ENCODE measurements around the gene LMAN1L. TPM values are rescaled to one million over a fixed set of nuclear protein-coding genes. Genes with fewer than 3 reads are reported as not detected.

The LMAN1L gene
- total RNA-seq, 3 donors from 2014 or later, result 0.32 to 0.60 (median 0.55) TPM

GRCh38 chr15:74775894-74776293, 36.7 kb upstream of the LMAN1L start:
- DNase-seq, result no peak
- intact Hi-C loops (cut with DNase I, micrococcal nuclease), result loop anchor here in 1 of 2 donors (5.0 kb wide), 1 partner anchor 171 kb away; no protein-coding TSS in a partner anchor
- Histone ChIP-seq H3K36me3 (ENCODE audit: low read depth) (no peaks in the 10 kb centered on the region), H3K4me1 (ENCODE audit: low read depth) (peaks cover 52% of the 10 kb centered on the region), H3K4me3 (no peak overlapping the region), H3K9me3 (no peaks in the 10 kb centered on the region)
- TF ChIP-seq CTCF (IDR thresholded peaks at IDR 0.05), result no peak
- ATAC-seq, result no peak

DNA sequence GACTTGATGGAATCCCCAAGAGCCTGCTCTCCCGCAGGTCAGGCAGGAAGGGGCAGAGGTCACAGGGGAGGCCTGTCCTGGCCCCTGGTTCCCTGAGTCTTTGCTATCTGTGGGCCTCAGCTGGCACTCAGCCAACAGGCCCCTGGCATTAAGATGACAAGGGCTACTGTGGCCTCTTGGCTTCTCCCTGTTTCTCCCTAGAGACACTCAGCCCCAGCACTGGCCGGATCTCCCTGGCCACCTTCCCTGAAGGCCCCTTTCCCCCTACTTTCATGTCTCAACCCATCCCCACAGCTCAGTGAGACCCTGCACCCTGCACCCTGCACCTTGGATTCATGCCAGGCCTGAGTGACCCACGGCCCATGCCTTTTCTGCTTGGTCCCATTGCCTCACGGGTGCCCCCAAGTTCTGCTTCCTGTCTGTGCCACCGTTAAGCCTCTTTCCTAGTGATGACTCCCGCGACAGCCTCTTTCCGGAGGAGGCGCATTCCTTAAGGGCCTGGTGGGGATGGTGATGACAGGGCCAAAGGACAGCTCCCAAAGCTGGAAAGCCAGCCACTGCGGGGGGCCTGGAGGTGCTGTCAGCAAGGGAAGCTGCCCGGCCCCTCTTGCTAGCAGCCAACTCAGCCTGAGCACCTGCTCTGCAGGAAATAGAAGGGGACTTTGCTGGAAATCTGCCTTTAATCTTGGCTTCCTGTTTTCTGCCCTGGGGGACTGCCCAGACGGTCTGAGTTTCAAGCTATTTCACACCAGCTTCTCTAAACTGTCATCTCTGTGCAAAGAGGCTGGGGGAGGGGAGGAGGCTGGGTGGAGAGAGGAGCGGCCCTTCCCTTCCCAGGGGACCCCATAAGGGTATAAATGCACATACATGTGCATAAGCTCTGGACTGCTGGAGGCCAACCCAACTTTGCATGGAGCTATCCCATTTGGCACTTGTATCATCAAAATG, 35.5 kb upstream of the LMAN1L start:
- Histone ChIP-seq H3K9me3 (no peaks in the 10 kb centered on the region), H3K4me3 (no peak overlapping the region), H3K4me1 (ENCODE audit: low read depth) (peaks cover 53% of the 10 kb centered on the region), H3K36me3 (ENCODE audit: low read depth) (no peaks in the 10 kb centered on the region)
- intact Hi-C loops (cut with DNase I, micrococcal nuclease), result loop anchor here in 1 of 2 donors (5.0 kb wide), 1 partner anchor 170 kb away; no protein-coding TSS in a partner anchor
- ATAC-seq (peak; percentile 21), DNase-seq (peak in 2 of 3 donors; percentile 54 to 74)
- TF ChIP-seq CTCF (IDR thresholded peaks at IDR 0.05), result no peak

GRCh38 chr15:74777769-74778598, 34.7 kb upstream of the LMAN1L start:
- ATAC-seq (no peak), DNase-seq (peak in 1 of 3 donors; percentile 56)
- no peak for TF ChIP-seq CTCF (IDR thresholded peaks at IDR 0.05)
- intact Hi-C loops (cut with DNase I, micrococcal nuclease), result loop anchor here in 1 of 2 donors (5.0 kb wide), 1 partner anchor 169 kb away; no protein-coding TSS in a partner anchor
- Histone ChIP-seq H3K36me3 (ENCODE audit: low read depth) (no peaks in the 10 kb centered on the region), H3K9me3 (no peaks in the 10 kb centered on the region), H3K4me1 (ENCODE audit: low read depth) (peaks cover 52% of the 10 kb centered on the region), H3K4me3 (no peak overlapping the region)

DNA sequence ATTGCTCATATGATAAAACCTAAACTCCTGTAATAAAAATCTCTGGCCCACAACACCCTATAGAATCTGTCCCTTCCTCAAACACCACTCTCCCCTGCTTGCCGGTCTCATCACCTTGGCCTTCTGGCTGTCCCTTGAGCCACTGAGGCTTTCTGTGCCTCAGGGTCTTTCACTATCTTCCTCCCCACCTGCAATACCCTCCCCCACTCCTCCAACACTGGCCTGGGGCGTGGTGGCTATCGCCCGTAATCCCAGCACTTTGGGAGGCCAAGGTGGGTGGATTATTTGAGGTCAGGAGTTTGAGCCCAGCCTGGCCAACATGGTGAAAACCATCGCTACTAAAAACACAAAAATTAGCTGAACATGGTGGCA, 34.0 kb upstream of the LMAN1L start:
- H3K9me3 ChIP-seq, result no peaks in the 10 kb centered on the region
- DNase-seq, result no peak
- no peak overlapping the region for H3K4me3 ChIP-seq
- TF ChIP-seq CTCF (IDR thresholded peaks at IDR 0.05), result no peak
- no peaks in the 10 kb centered on the region for H3K36me3 ChIP-seq (ENCODE audit: low read depth)
- intact Hi-C loops (cut with DNase I, micrococcal nuclease), result loop anchor here in 1 of 2 donors (5.0 kb wide), 1 partner anchor 169 kb away; no protein-coding TSS in a partner anchor
- peaks cover 47% of the 10 kb centered on the region for H3K4me1 ChIP-seq (ENCODE audit: low read depth)
- no peak for ATAC-seq

GRCh38 chr15:74779162-74779648, 33.4 kb upstream of the LMAN1L start:
- no peak for ATAC-seq
- intact Hi-C loops (cut with DNase I, micrococcal nuclease), result loop anchor here in 1 of 2 donors (5.0 kb wide), 1 partner anchor 168 kb away; no protein-coding TSS in a partner anchor
- H3K36me3 ChIP-seq (ENCODE audit: low read depth), result no peaks in the 10 kb centered on the region
- H3K4me1 ChIP-seq (ENCODE audit: low read depth), result peaks cover 52% of the 10 kb centered on the region
- H3K4me3 ChIP-seq, result no peak overlapping the region
- TF ChIP-seq CTCF (IDR thresholded peaks at IDR 0.05), result no peak
- peak in 1 of 3 donors; percentile 5 for DNase-seq
- no peaks in the 10 kb centered on the region for H3K9me3 ChIP-seq

Measured in mucosa of descending colon (tissue), 3 donors.